Left lung (tissue), 10 donors: Measurements from ENCODE around the gene FRY. TPM values are rescaled to one million over a fixed set of nuclear protein-coding genes. Genes with fewer than 3 reads are reported as not detected.
A peak's percentile ranks its signal among the peaks of the same experiment; 100 is the strongest.

ENCODE experiments used
- ATAC-seq: fragments of 200-7000 bp; cut with Tn5 transposase; one replicate; pipeline ENCODE4 v1.9.1; 2020; ENCODE audit warnings: moderate library complexity
- DNase-seq, 4 donors: peaks; one replicate each; pipeline ENCODE4 v3.0.0-alpha.2; 2013 to 2020
- H3K27ac ChIP-seq, 2 donors: fragments of 200-600 bp; sonication (generic) in 1 of 2; one replicate each; pipeline versions ENCODE4 v1.5.0 to v1.8.0; 2020 to 2021
- H3K27me3 ChIP-seq, 2 donors: fragments of 200-600 bp; sonication (generic) in 1 of 2; one replicate each; pipeline versions ENCODE4 v1.5.0 to v1.8.0; 2020 to 2021
- H3K36me3 ChIP-seq, 2 donors: fragments of 200-600 bp; sonication (generic) in 1 of 2; one replicate each; pipeline versions ENCODE4 v1.5.0 to v1.8.0; 2020 to 2021
- H3K4me1 ChIP-seq, 2 donors: fragments of 200-600 bp; one replicate each; pipeline ENCODE4 v1.8.0; 2021
- H3K4me3 ChIP-seq, 2 donors: fragments of 200-600 bp; sonication (generic) in 1 of 2; one replicate each; pipeline versions ENCODE4 v1.5.0 to v1.8.0; 2020 to 2021; ENCODE audit warnings: mild to moderate bottlenecking in 1 of 2
- H3K9me3 ChIP-seq, 2 donors: fragments of 200-600 bp; sonication (generic) in 1 of 2; one replicate each; pipeline versions ENCODE4 v1.5.0 to v1.8.0; 2020 to 2021
- CTCF ChIP-seq, 2 donors: fragments of 200-600 bp; sonication (generic) in 1 of 2; IDR thresholded peaks; one replicate each; pipeline versions ENCODE4 v1.5.0 to v1.8.0; 2021; ENCODE audit warnings: antibody characterized with exemption in 2 of 2
- intact Hi-C, 2 donors: fragments of 100-400 bp; cut with DNase I; formaldehyde crosslinking; loops; one replicate each; pipeline versions ENCODE4 v1.11.2 to v1.14.2; 2022
- polyA plus RNA-seq, 6 donors: library from polyadenylated mRNA; unstranded; fragments of 120-200 nt; gene quantifications; one replicate each; pipeline ENCODE4 v1.2.1, GENCODE V29; 2013; ENCODE audit not compliant: insufficient read length in 6 of 6
- total RNA-seq, 2 donors: library from RNA; stranded (reverse); fragmentation: NEBNext Ultra II Directional; extraction: Animal tissue kit (Norgen Biotek cat#: 25700); gene quantifications; one replicate each; pipeline ENCODE4 v1.2.1, GENCODE V29; 2021
- donor health status: DM: no; HTN: yes; CAD: no.
- donor health status: DM: no; HTN: no; CAD: no.

FRY gene
- total and polyA plus RNA-seq, 8 donors, result 41.6 to 53.4 (median 49.2) TPM

GRCh38 chr13:32150794-32151193, 119.2 kb downstream of the FRY start:
- no peaks in the 10 kb centered on the region for H3K4me1 ChIP-seq
- no peaks in the 10 kb centered on the region for H3K27me3 ChIP-seq
- peak; percentile 76 for ATAC-seq
- H3K36me3 ChIP-seq, result peaks cover 0 to 19% of the 10 kb centered on the region in 2 donors
- no peak overlapping the region for H3K4me3 ChIP-seq
- TF ChIP-seq CTCF (IDR thresholded peaks at IDR 0.05), result no peak
- no peaks in the 10 kb centered on the region for H3K9me3 ChIP-seq
- DNase-seq, result peak in 2 of 4 donors; percentile 38 to 63
- intact Hi-C loops, result no loop called here
- H3K27ac ChIP-seq, result no peak overlapping the region

- no peak for TF ChIP-seq CTCF (IDR thresholded peaks at IDR 0.05)
- no peak overlapping the region for H3K4me3 ChIP-seq
- no peaks in the 10 kb centered on the region for H3K27me3 ChIP-seq
- ATAC-seq (no peak), DNase-seq (no peak)
- H3K9me3 ChIP-seq, result no peaks in the 10 kb centered on the region
- H3K4me1 ChIP-seq, result no peaks in the 10 kb centered on the region
- intact Hi-C loops, result no loop called here
- peaks cover 0 to 19% of the 10 kb centered on the region in 2 donors for H3K36me3 ChIP-seq
- no peak overlapping the region for H3K27ac ChIP-seq
Measured at GRCh38 chr13:32151240-32151639, 119.7 kb downstream of the FRY start.

GRCh38 chr13:32153056-32153455, 121.5 kb downstream of the FRY start:
- Histone ChIP-seq H3K27me3 (no peaks in the 10 kb centered on the region), H3K4me3 (no peak overlapping the region), H3K36me3 (peaks cover 0 to 13% of the 10 kb centered on the region in 2 donors), H3K4me1 (no peaks in the 10 kb centered on the region), H3K27ac (no peak overlapping the region), H3K9me3 (no peaks in the 10 kb centered on the region)
- intact Hi-C loops, result no loop called here
- no peak for TF ChIP-seq CTCF (IDR thresholded peaks at IDR 0.05)
- DNase-seq (no peak), ATAC-seq (no peak)

GRCh38 chr13:32159137-32159869, 127.7 kb downstream of the FRY start:
- no peaks in the 10 kb centered on the region for H3K4me1 ChIP-seq
- peak overlapping the region in 1 of 2 donors; percentile 24 for H3K27ac ChIP-seq
- no peak for TF ChIP-seq CTCF (IDR thresholded peaks at IDR 0.05)
- ATAC-seq (peak; percentile 30), DNase-seq (peak in 2 of 4 donors; percentile 70 to 80)
- H3K4me3 ChIP-seq, result no peak overlapping the region
- no peaks in the 10 kb centered on the region for H3K27me3 ChIP-seq
- no peaks in the 10 kb centered on the region for H3K9me3 ChIP-seq
- intact Hi-C loops, result no loop called here
- peaks cover 0 to 14% of the 10 kb centered on the region in 2 donors for H3K36me3 ChIP-seq

GRCh38 chr13:32162395-32163005, 130.9 kb downstream of the FRY start:
- Histone ChIP-seq H3K36me3 (peaks cover 0 to 14% of the 10 kb centered on the region in 2 donors), H3K4me1 (no peaks in the 10 kb centered on the region), H3K27ac (no peak overlapping the region), H3K9me3 (no peaks in the 10 kb centered on the region), H3K4me3 (no peak overlapping the region), H3K27me3 (no peaks in the 10 kb centered on the region)
- ATAC-seq, result no peak
- intact Hi-C loops, result no loop called here
- TF ChIP-seq CTCF (IDR thresholded peaks at IDR 0.05), result no peak
- no peak for DNase-seq
